Aorta (tissue), 5 donors: ENCODE data around the gene BRICD5. TPM values are rescaled to one million over a fixed set of nuclear protein-coding genes. Genes with fewer than 3 reads are reported as not detected.

Experiments
- ATAC-seq: fragments of 200-7000 bp; cut with Tn5 transposase; one replicate; pipeline ENCODE4 v1.9.1; 2022; ENCODE audit warnings: moderate library complexity; ENCODE audit not compliant: low FRiP score
- DNase-seq, 2 donors: peaks; one replicate each; pipeline ENCODE4 v3.0.0-alpha.2; 2020
- H3K27ac ChIP-seq, 2 donors: one replicate each; pipeline ENCODE4 v1.5.1; 2013; ENCODE audit warnings: low read length in 2 of 2, mild to moderate bottlenecking in 2 of 2, moderate library complexity in 2 of 2, control low read depth in 1 of 2, inconsistent platforms in 1 of 2, low read depth in 1 of 2
- H3K27me3 ChIP-seq, 2 donors: one replicate each; pipeline ENCODE4 v1.6.1; 2013; ENCODE audit warnings: control low read depth in 1 of 2, low read length in 1 of 2, mild to moderate bottlenecking in 1 of 2, moderate library complexity in 1 of 2; ENCODE audit not compliant: insufficient read depth in 2 of 2, control insufficient read depth in 1 of 2
- H3K36me3 ChIP-seq, 2 donors: one replicate each; pipeline ENCODE4 v1.6.1; 2013; ENCODE audit warnings: control low read depth in 1 of 2, low read length in 1 of 2, mild to moderate bottlenecking in 1 of 2; ENCODE audit not compliant: insufficient read depth in 2 of 2, control insufficient read depth in 1 of 2
- H3K4me1 ChIP-seq, 2 donors: one replicate each; pipeline ENCODE4 v1.6.1; 2013; ENCODE audit warnings: low read length in 2 of 2, control low read depth in 1 of 2, mild to moderate bottlenecking in 1 of 2, moderate library complexity in 1 of 2; ENCODE audit not compliant: insufficient read depth in 2 of 2, control insufficient read depth in 1 of 2
- H3K4me3 ChIP-seq, 2 donors: one replicate each; pipeline ENCODE4 v1.5.1; 2013; ENCODE audit warnings: low read length in 2 of 2, control low read depth in 1 of 2, mild to moderate bottlenecking in 1 of 2
- H3K9me3 ChIP-seq: one replicate; pipeline ENCODE4 v1.6.1; 2013; ENCODE audit warnings: mild to moderate bottlenecking, low read length; ENCODE audit not compliant: control insufficient read depth
- WGBS, 2 donors: extraction: QIAGEN DNeasy Blood & Tissue Kit; methylation state at CpG; one replicate each; pipeline ENCODE4 v1.1.7; 2013; 5-methylcytosine and 5-hydroxymethylcytosine counted together
- intact Hi-C, 2 donors: fragments of 100-400 bp; cut with DNase I; formaldehyde crosslinking; loops; one replicate each; pipeline versions ENCODE4 v1.14.2 to v1.15.0; 2022
- polyA plus RNA-seq, 2 donors: library from polyadenylated mRNA; stranded (reverse); fragments of 200-250 nt; gene quantifications; one replicate each; pipeline ENCODE4 v1.2.3, GENCODE V29; 2013
- total RNA-seq, 2 donors: library from RNA; stranded (reverse); fragmentation: NEBNext Ultra II Directional; extraction: Animal tissue kit (Norgen Biotek cat#: 25700); gene quantifications; one replicate each; pipeline ENCODE4 v1.2.1, GENCODE V29; 2021
- donor health status: healthy with polysubstance abuse.
- donor health status: Bipolar disorder and iron deficiency.
- donor health status: DM: no; HTN: no; CAD: no.
- donor health status: DM: no; HTN: no; CAD: no.
- donor health status: DM: yes; HTN: yes; CAD: no.

BRICD5 gene
- total and polyA plus RNA-seq, 4 donors = 0.88 to 36.1 (median 4.7) TPM

- 76 to 79% methylated on average over 5 of the region's 5 CpGs for WGBS, 2 donors
- Histone ChIP-seq H3K36me3 (no peaks in the 10 kb centered on the region), H3K27ac (no peak overlapping the region), H3K9me3 (no peaks in the 10 kb centered on the region), H3K4me1 (no peaks in the 10 kb centered on the region), H3K27me3 (no peaks in the 10 kb centered on the region), H3K4me3 (no peak overlapping the region)
- DNase-seq (no peak), ATAC-seq (no peak)
- intact Hi-C loops = no loop called here
Measured at GRCh38 chr16:2199095-2199494, 11.6 kb downstream of the BRICD5 start.

GRCh38 chr16:2198283-2198682 lies 12.4 kb downstream of the BRICD5 start:
- 67 to 73% methylated on average over 4 of the region's 4 CpGs for WGBS, 2 donors
- no peak for ATAC-seq
- no peaks in the 10 kb centered on the region for H3K4me1 ChIP-seq
- H3K27ac ChIP-seq = no peak overlapping the region
- no peaks in the 10 kb centered on the region for H3K9me3 ChIP-seq
- no peaks in the 10 kb centered on the region for H3K36me3 ChIP-seq
- no peaks in the 10 kb centered on the region for H3K27me3 ChIP-seq
- no peak for DNase-seq
- H3K4me3 ChIP-seq = no peak overlapping the region
- intact Hi-C loops = no loop called here

GRCh38 chr16:2197765-2198164 lies 12.9 kb downstream of the BRICD5 start:
- 87 to 89% methylated on average over 5 to 6 of the region's 6 CpGs for WGBS, 2 donors

GRCh38 chr16:2196981-2197511 lies 13.6 kb downstream of the BRICD5 start:
- H3K27me3 ChIP-seq = no peaks in the 10 kb centered on the region
- no peak for ATAC-seq
- no peak for DNase-seq
- H3K36me3 ChIP-seq = no peaks in the 10 kb centered on the region
- H3K9me3 ChIP-seq = no peaks in the 10 kb centered on the region
- H3K27ac ChIP-seq = no peak overlapping the region
- intact Hi-C loops = no loop called here
- 27 to 30% methylated on average over 28 to 32 of the region's 32 CpGs for WGBS, 2 donors
- peak overlapping the region in 1 of 2 donors; percentile 24 for H3K4me3 ChIP-seq
- H3K4me1 ChIP-seq = no peaks in the 10 kb centered on the region

More at GRCh38 chr16:2197765-2198164, 12.9 kb downstream of the BRICD5 start:
- no peaks in the 10 kb centered on the region for H3K9me3 ChIP-seq
- intact Hi-C loops = no loop called here
- H3K4me3 ChIP-seq = no peak overlapping the region
- ATAC-seq (no peak), DNase-seq (no peak)
- H3K27ac ChIP-seq = no peak overlapping the region
- H3K27me3 ChIP-seq = no peaks in the 10 kb centered on the region
- no peaks in the 10 kb centered on the region for H3K4me1 ChIP-seq
- no peaks in the 10 kb centered on the region for H3K36me3 ChIP-seq

GRCh38 chr16:2196162-2196980 lies 14.3 kb downstream of the BRICD5 start, which contains the start of gene CASKIN1:
Gene CASKIN1, minus strand, starts transcription at chr16:2196605. Its CDS starts 173 bp downstream, at chr16:2196432.
- Histone ChIP-seq H3K27me3 (no peaks in the 10 kb centered on the region), H3K27ac (no peak within 1 kb of the TSS), H3K36me3 (no peaks in the 10 kb centered on the region), H3K4me1 (no peaks in the 10 kb centered on the region), H3K9me3 (no peaks in the 10 kb centered on the region), H3K4me3 (peak within 1 kb of the TSS; percentile 24 to 44)
- DNase-seq (no peak), ATAC-seq (no peak)
- intact Hi-C loops = no loop called here
- WGBS, 2 donors = 0 to 1% methylated on average over 4 to 129 of the region's 129 CpGs

- 6 to 18% methylated on average over 31 to 49 of the region's 49 CpGs for WGBS, 2 donors
- H3K4me1 ChIP-seq = no peaks in the 10 kb centered on the region
- no peaks in the 10 kb centered on the region for H3K36me3 ChIP-seq
- intact Hi-C loops = no loop called here
- no peaks in the 10 kb centered on the region for H3K27me3 ChIP-seq
- no peak for ATAC-seq
- H3K9me3 ChIP-seq = no peaks in the 10 kb centered on the region
- H3K4me3 ChIP-seq = peak overlapping the region in 1 of 2 donors; percentile 24
- no peak for DNase-seq
- H3K27ac ChIP-seq = no peak overlapping the region
Measured at GRCh38 chr16:2195322-2196161, 15.1 kb downstream of the BRICD5 start.

- DNase-seq (no peak), ATAC-seq (no peak)
- intact Hi-C loops = no loop called here
- Histone ChIP-seq H3K36me3 (no peaks in the 10 kb centered on the region), H3K4me3 (no peak overlapping the region), H3K9me3 (no peaks in the 10 kb centered on the region), H3K27me3 (no peaks in the 10 kb centered on the region), H3K4me1 (no peaks in the 10 kb centered on the region), H3K27ac (no peak overlapping the region)
- 28 to 29% methylated on average over 10 of the region's 10 CpGs for WGBS, 2 donors
Measured at GRCh38 chr16:2194852-2195321, 15.8 kb downstream of the BRICD5 start.

GRCh38 chr16:2194166-2194834 lies 16.4 kb downstream of the BRICD5 start:
- 67 to 73% methylated on average over 15 to 16 of the region's 16 CpGs for WGBS, 2 donors
- Histone ChIP-seq H3K27ac (no peak overlapping the region), H3K9me3 (no peaks in the 10 kb centered on the region), H3K36me3 (no peaks in the 10 kb centered on the region), H3K27me3 (no peaks in the 10 kb centered on the region), H3K4me3 (no peak overlapping the region), H3K4me1 (no peaks in the 10 kb centered on the region)
- no peak for DNase-seq
- intact Hi-C loops = no loop called here
- ATAC-seq = no peak
